Hepatocyte (in vitro differentiated cells): Measurements from ENCODE around the gene RHOA.
"Not testable (repeated sequence)": the region's sequence is repeated elsewhere in the genome, so short reads cannot be mapped to it uniquely, and the experiment has no call there.

ENCODE experiments used
- CTCF ChIP-seq: fragments of 200-600 bp; sonication (generic); IDR thresholded peaks from 2 replicates; pipeline ENCODE4 v1.5.1; 2016; ENCODE audit warnings: antibody characterized with exemption, mild to moderate bottlenecking; ENCODE audit not compliant: poor library complexity
- EZH2 ChIP-seq: fragments of 200-600 bp; sonication (generic); IDR thresholded peaks from 2 replicates; pipeline ENCODE4 v1.6.1; 2016; ENCODE audit warnings: antibody characterized with exemption, mild to moderate bottlenecking, borderline replicate concordance
- EZH2phosphoT487 ChIP-seq: fragments of 200-600 bp; sonication (generic); IDR thresholded peaks from one replicate; pipeline ENCODE4 v1.6.1; 2018; ENCODE audit warnings: antibody characterized with exemption, mild to moderate bottlenecking, low read depth, moderate library complexity; ENCODE audit not compliant: unreplicated experiment, severe bottlenecking

- not testable (repeated sequence) for TF ChIP-seq CTCF, EZH2, EZH2phosphoT487
These were observed 83.4 kb downstream of the RHOA start for GRCh38 chr3:49328350-49328749.
